Epithelial cell of esophagus (primary cell): ENCODE results near the gene SULT2B1.

Source experiments
- DNase-seq: peaks from one replicate; pipeline ENCODE4 v3.0.0; 2010; ENCODE audit warnings: low read depth
- H3K4me3 ChIP-seq: 2 replicates; pipeline ENCODE4 v1.5.1; 2011; ENCODE audit warnings: mild to moderate bottlenecking, low read length, control low read depth
- CTCF ChIP-seq: IDR thresholded peaks from 2 replicates; pipeline ENCODE4 v1.5.1; 2011; ENCODE audit warnings: low read depth, mild to moderate bottlenecking, low read length, control low read depth, inconsistent platforms; ENCODE audit not compliant: insufficient read depth; ENCODE audit errors: missing control alignments

Gene SULT2B1

GRCh38 chr19:48616041-48616436 lies 64.1 kb downstream of the SULT2B1 start:
- no peak for DNase-seq
- TF ChIP-seq CTCF, result no peak
- H3K4me3 ChIP-seq, result no peak overlapping the region

GRCh38 chr19:48616491-48617056 lies 64.6 kb downstream of the SULT2B1 start:
- TF ChIP-seq CTCF, result no peak
- peak overlapping the region; percentile 94 for H3K4me3 ChIP-seq
- DNase-seq, result no peak

GRCh38 chr19:48617146-48617937 lies 65.4 kb downstream of the SULT2B1 start:
- no peak for TF ChIP-seq CTCF
- peak overlapping the region; percentile 94 for H3K4me3 ChIP-seq
- DNase-seq, result peak; percentile 49

GRCh38 chr19:48618278-48618915 lies 66.4 kb downstream of the SULT2B1 start:
- no peak for TF ChIP-seq CTCF
- DNase-seq, result no peak
- peak overlapping the region; percentile 94 for H3K4me3 ChIP-seq

- H3K4me3 ChIP-seq, result peak within 1 kb of the TSS; percentile 94
- peak; percentile 13 for TF ChIP-seq CTCF
- peak; percentile 100 for DNase-seq
Observed at GRCh38 chr19:48618916-48619691, 67.1 kb downstream of the SULT2B1 start, which contains the start of the genes RPL18 and SPHK2. RPL18 (minus strand) TSS chr19:48619178; CDS start chr19:48619143, 35 bp downstream. SPHK2 (plus strand) TSS chr19:48619506; CDS start chr19:48620515, 1,009 bp downstream.

GRCh38 chr19:48619692-48620585 lies 68.0 kb downstream of the SULT2B1 start:
- no peak for TF ChIP-seq CTCF
- no peak for DNase-seq
- H3K4me3 ChIP-seq, result peak overlapping the region; percentile 94
